ENCODE results near the gene ZNF662. TPM values are rescaled to one million over a fixed set of nuclear protein-coding genes. Genes with fewer than 3 reads are reported as not detected.

Gene ZNF662
- total and polyA plus RNA-seq, 9 of the 15 experiments (the other 6 are each of a cell fraction or from before 2014, with no cell fraction given), result 0.07 to 0.55 (median 0.27) TPM

- TF ChIP-seq REST (IDR thresholded peaks at IDR 0.05; ENCODE audit: borderline replicate concordance) (no peak), REST (CRISPR knock-in tag; IDR thresholded peaks at IDR 0.05; ENCODE audit: low read depth) (no peak), RFX5 (IDR thresholded peaks at IDR 0.05; ENCODE audit: low read depth, low read length) (no peak), ELK3 (CRISPR knock-in tag; IDR thresholded peaks at IDR 0.05) (no peak), ZNF586 (CRISPR knock-in tag; conservative IDR thresholded peaks at IDR 0.05) (no peak), DMBX1 (CRISPR knock-in tag; IDR thresholded peaks at IDR 0.05; ENCODE audit: borderline replicate concordance) (no peak)
These were observed 49.4 kb upstream of the ZNF662 start (continued) for GRCh38 chr3:42856544-42856943.

Data from K562 (cell line).